Left colon (tissue), 2 donors: Measurements from ENCODE around the gene APBA2. TPM values are rescaled to one million over a fixed set of nuclear protein-coding genes. Genes with fewer than 3 reads are reported as not detected.
"Not testable (repeated sequence)": the region's sequence is repeated elsewhere in the genome, so short reads cannot be mapped to it uniquely, and the experiment has no call there.

Experiments
- ATAC-seq: fragments of 200-7000 bp; cut with Tn5 transposase; one replicate; pipeline ENCODE4 v1.9.1; 2020; ENCODE audit warnings: mild to moderate bottlenecking, moderate library complexity
- DNase-seq, 2 donors: peaks; one replicate each; pipeline ENCODE4 v3.0.0-alpha.2; 2020
- intact Hi-C, 2 donors: fragments of 100-400 bp; cut with DNase I in 1 of 2; cut with micrococcal nuclease in 1 of 2; formaldehyde crosslinking; loops; one replicate each; pipeline versions ENCODE4 v1.11.2 to v1.14.0; 2022; cut with DNase I, micrococcal nuclease
- total RNA-seq, 2 donors: library from RNA; stranded (reverse); fragmentation: NEBNext Ultra II Directional; extraction: Animal tissue kit (Norgen Biotek cat#: 25700); gene quantifications; one replicate each; pipeline ENCODE4 v1.2.1, GENCODE V29; 2021
- donor health status: DM: no; HTN: no; CAD: no.
- donor health status: DM: yes; HTN: yes; CAD: no.

APBA2 gene
- total RNA-seq, 2 donors from 2014 or later = 1.2 to 1.6 TPM

DNA sequence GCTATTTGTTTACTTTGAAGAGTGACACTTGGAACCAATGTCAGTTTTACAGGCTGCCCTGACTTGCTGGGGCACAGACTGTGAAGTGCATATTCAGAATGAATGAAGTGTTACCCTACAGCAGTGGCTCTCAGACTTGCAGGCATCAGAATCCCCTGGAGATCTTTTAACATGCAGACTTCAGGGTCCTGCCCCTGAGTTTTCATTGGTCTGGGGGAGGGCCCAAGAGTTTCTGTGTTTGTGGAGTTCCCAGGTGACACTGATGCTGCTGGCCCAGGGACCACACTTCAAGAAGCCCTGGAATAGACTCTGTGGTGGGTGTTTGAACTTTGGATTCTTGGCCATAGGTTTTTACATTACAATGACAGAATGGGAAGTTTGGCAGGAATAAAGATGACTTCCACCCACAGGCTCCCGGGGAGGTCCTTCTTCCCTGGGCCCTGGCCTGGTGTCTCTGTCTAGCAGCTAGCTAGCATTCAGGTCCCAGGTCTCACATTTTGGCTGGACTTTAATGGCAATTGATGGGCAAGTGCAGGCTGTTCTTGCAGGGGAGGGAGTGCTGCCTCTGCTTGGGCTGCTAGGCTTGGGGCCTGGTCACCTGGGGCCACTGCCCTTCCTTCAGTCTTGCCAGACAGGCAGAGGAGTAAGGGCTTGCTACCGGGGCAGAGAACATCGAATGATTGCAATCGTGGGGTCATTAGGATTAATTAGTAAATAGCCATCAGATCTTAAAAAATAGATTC lies 149.0 kb downstream of the APBA2 start:
- no peak for ATAC-seq
- intact Hi-C loops = no loop called here
- DNase-seq = no peak

DNA sequence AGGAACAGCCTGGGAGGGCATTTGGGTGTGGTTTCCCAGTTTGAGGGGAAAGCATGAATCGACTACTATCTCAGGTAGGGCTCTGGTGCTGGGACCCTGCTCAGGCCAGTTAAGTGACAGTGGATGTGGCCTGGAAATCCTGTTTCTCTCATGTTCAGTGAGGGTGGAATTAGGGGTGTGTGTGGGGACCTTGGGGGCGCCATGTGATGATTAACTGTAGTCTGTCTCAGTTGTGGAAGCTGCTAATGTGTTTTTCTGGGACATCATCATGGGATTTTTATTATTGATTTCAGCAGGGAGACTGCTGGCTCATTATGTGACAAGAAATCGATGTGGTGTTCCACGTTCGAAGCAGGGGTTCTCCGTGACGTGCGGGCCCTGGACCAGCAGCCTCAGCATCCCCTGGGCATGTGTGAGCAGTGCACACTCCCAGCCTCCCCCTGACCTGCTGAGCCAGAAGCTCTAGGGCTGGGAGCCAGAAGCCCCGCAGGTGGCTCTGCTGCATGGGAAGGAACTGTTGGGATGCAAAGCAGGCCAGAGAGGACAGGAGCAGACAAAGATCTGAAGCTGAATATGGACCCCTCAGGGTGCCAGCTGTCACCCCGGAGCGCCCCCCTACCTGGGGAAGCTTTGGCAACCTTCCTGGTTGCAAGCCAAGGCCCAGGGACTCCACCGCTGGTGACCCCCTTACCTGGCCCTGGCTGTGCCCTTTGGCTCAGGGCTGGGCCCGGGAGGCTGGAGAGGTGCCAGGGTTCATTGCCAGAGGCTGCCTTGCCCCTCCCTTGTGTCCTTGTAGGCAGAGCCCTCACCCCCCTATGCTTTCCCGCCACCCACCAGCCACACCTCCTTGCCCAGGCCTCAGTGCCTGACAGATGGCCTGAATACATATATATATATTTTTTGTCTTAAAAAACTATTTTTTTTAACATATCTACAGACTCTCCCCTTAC lies 149.8 kb downstream of the APBA2 start:
- DNase-seq = no peak
- intact Hi-C loops = no loop called here
- no peak for ATAC-seq

- intact Hi-C loops = no loop called here
- DNase-seq (no peak), ATAC-seq (no peak)
These were observed 152.4 kb downstream of the APBA2 start for GRCh38 chr15:29037997-29038705.

DNA sequence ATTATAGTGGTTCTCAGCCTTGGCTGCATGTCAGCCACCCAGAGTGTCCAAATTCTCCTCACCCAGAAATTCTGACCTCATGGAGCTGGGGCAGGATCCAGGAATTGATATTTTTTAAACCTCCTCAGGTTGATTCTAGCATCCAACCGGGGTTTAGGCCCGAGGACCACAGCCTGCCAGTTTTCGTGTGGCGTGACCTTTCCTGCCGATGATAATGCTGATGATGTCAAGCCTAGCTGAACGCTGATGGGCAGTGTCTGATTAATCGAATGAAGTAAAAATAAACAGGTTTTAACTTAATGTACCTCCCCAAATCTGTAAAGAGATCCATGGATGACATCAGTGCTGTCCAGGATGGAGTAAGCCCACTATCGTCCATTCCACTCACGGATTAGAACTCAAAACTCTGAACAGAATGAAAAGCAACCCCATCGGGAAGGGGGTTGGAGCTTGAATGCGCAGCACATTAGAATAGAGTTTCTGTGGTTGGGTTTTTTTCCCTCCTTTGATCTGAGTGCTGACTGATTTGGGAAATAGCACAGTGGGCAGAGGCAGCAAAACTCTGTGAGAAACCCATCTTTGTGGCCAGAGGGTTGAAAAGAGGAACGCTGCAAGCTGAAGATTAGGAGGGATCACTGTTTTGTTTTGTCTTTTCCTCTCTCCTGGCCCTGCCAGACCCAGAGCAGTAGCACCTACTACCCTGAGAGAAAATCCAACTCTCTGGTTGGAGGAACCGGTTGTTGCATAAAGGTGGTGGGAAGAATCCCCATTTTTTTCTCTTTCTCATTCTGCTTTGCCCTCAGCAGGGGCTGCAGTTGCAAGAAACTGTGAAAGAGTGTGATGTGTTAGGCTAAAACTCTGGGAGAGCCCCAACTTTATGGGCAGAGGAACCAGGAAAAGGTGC lies 153.9 kb downstream of the APBA2 start:
- DNase-seq (no peak), ATAC-seq (no peak)
- intact Hi-C loops = no loop called here

- ATAC-seq = no peak
- intact Hi-C loops = no loop called here
- peak in 1 of 2 donors; percentile 12 for DNase-seq
These were observed 154.6 kb downstream of the APBA2 start for GRCh38 chr15:29040370-29040751.

DNA sequence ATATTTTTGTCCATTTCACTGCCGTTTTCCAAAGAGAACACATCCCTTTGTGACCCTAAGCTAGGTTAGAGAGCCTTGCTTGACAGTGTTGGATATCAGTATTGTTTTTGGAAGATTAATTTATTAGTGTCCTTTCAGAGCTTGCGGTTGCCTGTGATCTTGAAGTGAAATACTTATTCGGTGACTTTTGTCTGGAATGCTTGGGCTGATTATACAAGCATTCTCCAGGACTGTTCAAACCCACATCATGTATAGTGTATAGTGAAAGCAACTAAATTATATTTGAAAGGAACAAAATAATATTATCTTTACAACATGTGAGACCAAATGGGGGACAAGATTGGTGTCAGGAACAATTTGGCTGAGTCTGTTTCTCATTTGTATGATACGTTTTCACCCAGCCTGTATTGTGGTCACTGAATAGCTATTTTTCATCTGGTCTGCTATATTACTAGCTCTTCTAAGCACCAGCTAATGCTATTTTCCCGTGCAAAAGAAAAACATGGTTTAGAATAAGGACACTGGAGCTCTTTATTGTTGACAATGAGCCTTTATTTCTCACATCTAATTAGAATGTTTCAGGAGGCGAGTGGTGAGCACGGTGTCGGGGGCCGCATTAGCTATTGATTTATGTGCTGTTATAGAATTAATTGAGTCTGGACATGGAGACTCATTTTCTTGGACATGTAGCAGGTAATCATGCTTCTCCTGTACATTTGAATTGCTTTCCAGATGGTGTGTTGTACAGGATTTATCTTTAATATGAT lies 158.1 kb downstream of the APBA2 start:
- DNase-seq = no peak
- intact Hi-C loops = no loop called here
- no peak for ATAC-seq

DNA sequence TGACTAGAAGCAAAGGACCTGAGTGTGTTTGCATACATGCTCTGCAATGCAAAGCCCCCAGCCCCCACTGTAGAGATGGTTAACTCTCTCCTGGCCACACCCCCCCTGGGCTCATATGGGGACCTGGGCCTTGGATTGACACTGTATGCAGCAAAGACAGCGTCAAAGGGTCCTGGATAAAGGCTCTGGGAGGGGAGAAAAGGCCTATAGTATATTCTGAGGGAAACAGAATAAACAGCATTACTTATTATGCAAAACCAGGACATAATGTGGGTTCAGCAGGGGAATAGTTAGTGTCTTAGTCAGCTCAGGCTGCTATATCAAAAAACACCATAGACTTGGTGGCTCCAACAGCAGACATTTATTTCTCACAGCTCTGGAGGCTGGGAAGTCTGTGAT lies 158.7 kb downstream of the APBA2 start:
- DNase-seq (no peak), ATAC-seq (no peak)
- intact Hi-C loops = no loop called here

- intact Hi-C loops, DNase-seq, ATAC-seq: not testable (repeated sequence)
These were observed 159.4 kb downstream of the APBA2 start for GRCh38 chr15:29045161-29045560.

DNA sequence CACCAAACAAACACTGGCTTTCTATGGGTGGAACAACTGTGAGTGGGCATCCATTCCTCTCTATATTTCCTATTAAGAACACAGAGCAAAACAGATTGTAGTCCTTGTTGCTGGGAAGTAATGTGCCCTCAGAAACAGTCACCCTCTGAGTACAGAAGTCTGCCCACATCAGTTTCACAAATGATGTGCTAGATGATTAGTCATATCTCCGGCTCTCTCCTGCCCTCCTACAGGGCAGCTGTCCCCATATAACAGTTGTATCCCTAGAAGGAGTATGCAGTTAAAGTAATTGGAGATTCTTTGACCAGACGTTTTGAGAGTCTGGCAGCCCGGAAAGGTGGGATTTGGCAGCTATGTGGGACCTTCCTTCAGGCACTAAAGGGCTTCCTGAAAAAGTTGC lies 159.9 kb downstream of the APBA2 start:
- intact Hi-C loops = no loop called here
- DNase-seq (no peak), ATAC-seq (no peak)

DNA sequence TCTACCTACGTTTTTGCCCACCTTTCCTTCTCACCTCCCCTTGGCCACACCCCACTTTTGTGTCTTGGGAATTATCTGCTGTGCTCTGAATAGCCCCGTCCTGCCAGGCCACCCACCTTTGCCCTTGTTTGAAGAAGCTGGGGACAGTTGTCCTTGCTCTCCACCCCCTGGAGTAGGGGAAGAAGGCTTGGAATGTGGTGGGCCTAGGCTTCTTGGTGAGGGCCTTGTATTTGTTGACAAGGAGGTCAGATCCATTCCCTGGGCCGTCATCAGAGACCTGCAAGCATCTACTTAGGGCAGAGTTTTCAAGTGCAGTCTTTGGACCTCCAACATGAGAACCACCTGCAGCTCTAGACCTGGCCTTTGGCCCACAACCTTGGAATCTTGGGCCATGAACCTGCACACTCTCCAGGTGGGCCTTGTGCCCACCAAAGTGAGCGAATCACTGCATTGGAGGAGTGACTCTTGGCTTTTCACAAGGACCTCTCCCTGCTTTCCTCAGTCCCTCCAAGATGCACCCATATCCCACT lies 160.6 kb downstream of the APBA2 start:
- intact Hi-C loops = no loop called here
- DNase-seq = no peak
- ATAC-seq = no peak

GRCh38 chr15:29046977-29047376 lies 161.2 kb downstream of the APBA2 start:
- no peak for ATAC-seq
- DNase-seq = no peak
- intact Hi-C loops = no loop called here

GRCh38 chr15:29048011-29048410 lies 162.2 kb downstream of the APBA2 start:
- intact Hi-C loops = no loop called here
- no peak for DNase-seq
- ATAC-seq = no peak

DNA sequence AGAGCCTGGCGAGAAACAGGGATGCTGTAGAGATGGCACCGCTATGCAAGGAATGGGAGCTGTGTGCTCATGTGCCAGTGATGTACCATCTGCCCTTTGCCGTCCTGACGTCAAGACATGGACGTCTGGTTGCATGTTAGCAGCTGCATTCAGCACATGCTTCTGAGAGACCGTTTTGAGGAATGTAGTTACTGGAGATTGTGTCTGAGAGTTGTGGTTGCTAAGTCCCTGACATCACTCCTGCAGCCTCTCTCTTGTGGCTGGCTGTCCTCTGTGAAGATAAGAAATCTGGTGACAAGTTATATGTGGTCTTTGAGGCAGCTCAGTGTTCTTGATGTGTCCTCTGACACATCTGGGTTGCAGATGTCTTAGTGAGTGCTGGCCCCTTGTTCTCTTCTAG lies 165.1 kb downstream of the APBA2 start:
- no peak for ATAC-seq
- intact Hi-C loops = no loop called here

DNA sequence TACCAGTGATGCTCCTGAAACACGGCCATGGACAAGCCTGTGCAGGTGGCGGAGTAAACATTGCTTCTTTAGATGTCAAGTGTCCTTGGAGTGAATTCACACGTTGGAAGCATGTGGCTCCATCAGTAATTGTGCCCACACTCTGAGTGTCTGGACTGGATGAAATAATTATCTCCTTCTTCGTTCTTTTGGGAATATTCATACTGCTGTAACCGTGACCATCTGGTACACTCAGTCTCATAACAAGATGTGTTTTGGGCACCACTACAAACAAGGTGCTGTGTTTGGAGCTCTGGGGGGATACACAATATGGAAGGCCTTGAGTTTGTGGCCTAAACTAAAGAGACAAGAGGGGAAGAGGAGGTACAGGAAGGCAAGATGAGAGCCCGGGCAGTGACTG lies 165.6 kb downstream of the APBA2 start:
- no peak for ATAC-seq
- intact Hi-C loops = no loop called here
- no peak for DNase-seq

More for the DNA sequence above, 165.1 kb downstream of the APBA2 start:
- DNase-seq = no peak

DNA sequence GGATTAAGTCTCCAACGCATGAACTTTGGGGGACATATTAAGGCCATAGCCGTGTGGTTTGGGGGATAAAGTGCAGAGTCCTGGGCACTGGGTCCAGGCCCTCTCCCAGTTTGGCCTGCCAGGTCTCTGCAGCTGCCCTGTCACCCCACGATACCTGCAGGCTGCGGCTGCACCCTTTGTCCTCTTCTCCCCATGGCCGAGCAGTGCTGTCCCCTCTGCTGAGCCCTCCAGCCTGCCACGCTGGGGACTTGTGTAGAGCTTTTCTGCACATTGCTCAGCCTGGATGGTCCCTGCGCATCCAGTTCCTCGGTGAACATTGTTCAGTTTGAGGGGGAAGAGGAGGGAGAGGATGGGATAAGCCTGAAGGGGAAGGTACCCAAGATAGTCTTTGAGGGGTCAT lies 167.2 kb downstream of the APBA2 start:
- no peak for ATAC-seq
- intact Hi-C loops = no loop called here
- no peak for DNase-seq

DNA sequence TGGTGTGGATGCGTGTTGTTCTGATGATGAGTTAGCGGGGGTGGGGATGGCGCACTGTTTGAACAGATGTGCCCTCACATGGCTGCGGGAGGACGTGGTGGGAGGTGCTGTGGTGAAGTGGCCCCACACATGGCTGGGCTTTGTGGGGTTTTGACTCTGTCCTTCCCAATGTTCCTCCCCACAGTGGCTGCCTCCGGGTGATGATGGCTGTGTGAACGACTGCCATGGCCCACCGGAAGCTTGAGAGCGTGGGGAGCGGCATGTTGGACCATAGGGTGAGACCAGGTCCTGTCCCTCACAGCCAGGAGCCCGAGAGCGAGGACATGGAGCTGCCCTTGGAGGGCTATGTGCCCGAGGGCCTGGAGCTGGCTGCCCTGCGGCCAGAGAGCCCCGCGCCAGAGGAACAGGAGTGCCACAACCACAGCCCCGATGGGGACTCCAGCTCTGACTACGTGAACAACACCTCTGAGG lies 167.9 kb downstream of the APBA2 start:
- intact Hi-C loops = no loop called here
- ATAC-seq = no peak

GRCh38 chr15:29054171-29055045 lies 168.6 kb downstream of the APBA2 start:
- intact Hi-C loops = no loop called here
- DNase-seq (no peak), ATAC-seq (no peak)

More for the DNA sequence above, 167.9 kb downstream of the APBA2 start:
- DNase-seq = no peak
